ENCODE measurements around the gene BTBD19.
A peak's percentile ranks its signal among the peaks of the same experiment; 100 is the strongest.
"Not testable (repeated sequence)": the region's sequence is repeated elsewhere in the genome, so short reads cannot be mapped to it uniquely, and the experiment has no call there.

BTBD19 gene

GRCh38 chr1:44822981-44823451, 14.7 kb downstream of the BTBD19 start:
- Mint-ChIP-seq H3K4me1 (ENCODE audit: low read depth) (peaks cover 23% of the 10 kb centered on the region), H3K36me3 (ENCODE audit: low read depth) (no peaks in the 10 kb centered on the region)

GRCh38 chr1:44824392-44824791, 16.1 kb downstream of the BTBD19 start:
- not testable (repeated sequence) for H3K4me3 Mint-ChIP-seq; H3K9me3 Mint-ChIP-seq; H3K27ac Mint-ChIP-seq; H3K36me3 Mint-ChIP-seq (ENCODE audit: low read depth); H3K27me3 Mint-ChIP-seq (ENCODE audit: low read depth); DNase-seq (ENCODE audit: low spot score)
- H3K4me1 Mint-ChIP-seq (ENCODE audit: low read depth): peaks cover 14% of the 10 kb centered on the region

More at GRCh38 chr1:44822981-44823451, 14.7 kb downstream of the BTBD19 start:
- Mint-ChIP-seq H3K27me3 (ENCODE audit: low read depth) (no peaks in the 10 kb centered on the region), H3K9me3 (no peaks in the 10 kb centered on the region), H3K4me3 (no peak overlapping the region), H3K27ac (no peak overlapping the region)
- DNase-seq (ENCODE audit: low spot score): no peak

GRCh38 chr1:44826375-44827196, 18.3 kb downstream of the BTBD19 start:
- Mint-ChIP-seq H3K27me3 (ENCODE audit: low read depth) (no peaks in the 10 kb centered on the region), H3K9me3 (no peaks in the 10 kb centered on the region), H3K36me3 (ENCODE audit: low read depth) (no peaks in the 10 kb centered on the region), H3K4me1 (ENCODE audit: low read depth) (peaks cover 3% of the 10 kb centered on the region), H3K4me3 (no peak overlapping the region), H3K27ac (no peak overlapping the region)
- no peak for DNase-seq (ENCODE audit: low spot score)

GRCh38 chr1:44827197-44828002, 19.1 kb downstream of the BTBD19 start:
- no peak for DNase-seq (ENCODE audit: low spot score)
- Mint-ChIP-seq H3K27me3 (ENCODE audit: low read depth) (no peaks in the 10 kb centered on the region), H3K9me3 (no peaks in the 10 kb centered on the region), H3K36me3 (ENCODE audit: low read depth) (no peaks in the 10 kb centered on the region), H3K4me1 (ENCODE audit: low read depth) (peaks cover 3% of the 10 kb centered on the region), H3K27ac (no peak overlapping the region), H3K4me3 (no peak overlapping the region)

- Mint-ChIP-seq H3K4me1 (ENCODE audit: low read depth) (peaks cover 3% of the 10 kb centered on the region), H3K27me3 (ENCODE audit: low read depth) (no peaks in the 10 kb centered on the region), H3K4me3 (no peak overlapping the region), H3K9me3 (no peaks in the 10 kb centered on the region), H3K36me3 (ENCODE audit: low read depth) (no peaks in the 10 kb centered on the region), H3K27ac (no peak overlapping the region)
- no peak for DNase-seq (ENCODE audit: low spot score)
Measured at GRCh38 chr1:44828003-44828651, 19.8 kb downstream of the BTBD19 start.

- Mint-ChIP-seq H3K36me3 (ENCODE audit: low read depth) (no peaks in the 10 kb centered on the region), H3K4me3 (no peak overlapping the region), H3K4me1 (ENCODE audit: low read depth) (peaks cover 3% of the 10 kb centered on the region), H3K27me3 (ENCODE audit: low read depth) (no peaks in the 10 kb centered on the region), H3K27ac (no peak overlapping the region), H3K9me3 (no peaks in the 10 kb centered on the region)
- DNase-seq (ENCODE audit: low spot score): no peak
Measured at GRCh38 chr1:44828841-44829440, 20.6 kb downstream of the BTBD19 start.

GRCh38 chr1:44829506-44830384, 21.4 kb downstream of the BTBD19 start:
- no peak overlapping the region for H3K4me3 Mint-ChIP-seq
- no peak for DNase-seq (ENCODE audit: low spot score)
- peaks cover 6% of the 10 kb centered on the region for H3K4me1 Mint-ChIP-seq (ENCODE audit: low read depth)
- no peaks in the 10 kb centered on the region for H3K27me3 Mint-ChIP-seq (ENCODE audit: low read depth)
- H3K27ac Mint-ChIP-seq: no peak overlapping the region
- H3K36me3 Mint-ChIP-seq (ENCODE audit: low read depth): no peaks in the 10 kb centered on the region
- H3K9me3 Mint-ChIP-seq: no peaks in the 10 kb centered on the region

- Mint-ChIP-seq H3K27me3 (ENCODE audit: low read depth) (no peaks in the 10 kb centered on the region), H3K27ac (no peak overlapping the region), H3K4me1 (ENCODE audit: low read depth) (peaks cover 11% of the 10 kb centered on the region), H3K4me3 (no peak overlapping the region), H3K36me3 (ENCODE audit: low read depth) (no peaks in the 10 kb centered on the region), H3K9me3 (no peaks in the 10 kb centered on the region)
- DNase-seq (ENCODE audit: low spot score): no peak
Measured at GRCh38 chr1:44830900-44831304, 22.6 kb downstream of the BTBD19 start.

GRCh38 chr1:44831516-44831915, 23.2 kb downstream of the BTBD19 start:
- H3K4me1 Mint-ChIP-seq (ENCODE audit: low read depth): peaks cover 11% of the 10 kb centered on the region

GRCh38 chr1:44832056-44832705, 23.9 kb downstream of the BTBD19 start:
- Mint-ChIP-seq H3K27me3 (ENCODE audit: low read depth) (no peaks in the 10 kb centered on the region), H3K9me3 (no peaks in the 10 kb centered on the region), H3K4me1 (ENCODE audit: low read depth) (peaks cover 11% of the 10 kb centered on the region), H3K36me3 (ENCODE audit: low read depth) (no peaks in the 10 kb centered on the region), H3K4me3 (no peak overlapping the region), H3K27ac (no peak overlapping the region)
- DNase-seq (ENCODE audit: low spot score): no peak

More at GRCh38 chr1:44831516-44831915, 23.2 kb downstream of the BTBD19 start:
- H3K27ac Mint-ChIP-seq: no peak overlapping the region
- no peaks in the 10 kb centered on the region for H3K27me3 Mint-ChIP-seq (ENCODE audit: low read depth)
- no peak overlapping the region for H3K4me3 Mint-ChIP-seq
- H3K36me3 Mint-ChIP-seq (ENCODE audit: low read depth): no peaks in the 10 kb centered on the region
- H3K9me3 Mint-ChIP-seq: no peaks in the 10 kb centered on the region
- DNase-seq (ENCODE audit: low spot score): no peak

GRCh38 chr1:44834328-44834727, 26.0 kb downstream of the BTBD19 start:
- Mint-ChIP-seq H3K4me3 (no peak overlapping the region), H3K4me1 (ENCODE audit: low read depth) (peaks cover 11% of the 10 kb centered on the region), H3K27ac (no peak overlapping the region), H3K9me3 (no peaks in the 10 kb centered on the region), H3K36me3 (ENCODE audit: low read depth) (no peaks in the 10 kb centered on the region), H3K27me3 (ENCODE audit: low read depth) (no peaks in the 10 kb centered on the region)
- no peak for DNase-seq (ENCODE audit: low spot score)

- H3K9me3 Mint-ChIP-seq: no peaks in the 10 kb centered on the region
- H3K27me3 Mint-ChIP-seq (ENCODE audit: low read depth): no peaks in the 10 kb centered on the region
- H3K4me3 Mint-ChIP-seq: no peak overlapping the region
- peak overlapping the region; percentile 4 for H3K27ac Mint-ChIP-seq
- peak; percentile 72 for DNase-seq (ENCODE audit: low spot score)
- H3K4me1 Mint-ChIP-seq (ENCODE audit: low read depth): peaks cover 11% of the 10 kb centered on the region
- H3K36me3 Mint-ChIP-seq (ENCODE audit: low read depth): no peaks in the 10 kb centered on the region
Measured at GRCh38 chr1:44835738-44836675, 27.7 kb downstream of the BTBD19 start.
